Left ventricle myocardium superior (tissue), 1 donor: Measurements from ENCODE around the gene LTBP2. TPM values are rescaled to one million over a fixed set of nuclear protein-coding genes. Genes with fewer than 3 reads are reported as not detected.

Experiments used
- ATAC-seq: fragments of 200-7000 bp; cut with Tn5 transposase; one replicate; pipeline ENCODE4 v1.9.1; 2020; ENCODE audit warnings: mild to moderate bottlenecking, moderate library complexity
- DNase-seq: peaks from one replicate; pipeline ENCODE4 v3.0.0-alpha.2; 2020
- intact Hi-C: fragments of 100-400 bp; cut with micrococcal nuclease; formaldehyde crosslinking; loops from one replicate; pipeline ENCODE4 v1.11.0; 2022
- total RNA-seq: library from RNA; stranded (reverse); fragmentation: NEBNext Ultra II Directional; extraction: Animal tissue kit (Norgen Biotek cat#: 25700); gene quantifications from one replicate; pipeline ENCODE4 v1.2.1, GENCODE V29; 2021
- donor health status: DM: no; HTN: yes; CAD: no; lungs with severe emphysema.

LTBP2 gene
- total RNA-seq, 1 donor from 2014 or later = 16.0 TPM

- intact Hi-C loops = no loop called here
- ATAC-seq (no peak), DNase-seq (no peak)
Observed at GRCh38 chr14:74522740-74523139, 89.3 kb downstream of the LTBP2 start.

- ATAC-seq = no peak
Observed at GRCh38 chr14:74521756-74522155, 90.3 kb downstream of the LTBP2 start.

GRCh38 chr14:74519316-74520074, 92.5 kb downstream of the LTBP2 start:
- no peak for DNase-seq
- intact Hi-C loops = no loop called here
- no peak for ATAC-seq

More at GRCh38 chr14:74521756-74522155, 90.3 kb downstream of the LTBP2 start:
- no peak for DNase-seq
- intact Hi-C loops = no loop called here

- no peak for DNase-seq
- intact Hi-C loops = no loop called here
- ATAC-seq = no peak
Observed at GRCh38 chr14:74518221-74518620, 93.8 kb downstream of the LTBP2 start.

GRCh38 chr14:74517731-74518130, 94.3 kb downstream of the LTBP2 start:
- no peak for DNase-seq
- intact Hi-C loops = no loop called here
- no peak for ATAC-seq

- ATAC-seq = no peak
- intact Hi-C loops = no loop called here
- no peak for DNase-seq
Observed at GRCh38 chr14:74516451-74517160, 95.4 kb downstream of the LTBP2 start.

- DNase-seq (no peak), ATAC-seq (no peak)
- intact Hi-C loops = no loop called here
Observed at GRCh38 chr14:74515891-74516412, 96.1 kb downstream of the LTBP2 start.

GRCh38 chr14:74514471-74514941, 97.5 kb downstream of the LTBP2 start:
- ATAC-seq (no peak), DNase-seq (no peak)
- intact Hi-C loops = no loop called here

- intact Hi-C loops = no loop called here
- DNase-seq = no peak
- ATAC-seq = no peak
Observed at GRCh38 chr14:74511966-74512830, 99.8 kb downstream of the LTBP2 start.

- DNase-seq (no peak), ATAC-seq (no peak)
- intact Hi-C loops = no loop called here
Observed at GRCh38 chr14:74510959-74511409, 101.1 kb downstream of the LTBP2 start.

- no peak for DNase-seq
- no peak for ATAC-seq
- intact Hi-C loops = no loop called here
Observed at GRCh38 chr14:74510223-74510931, 101.7 kb downstream of the LTBP2 start.

- ATAC-seq = no peak
- no peak for DNase-seq
- intact Hi-C loops = no loop called here
Observed at GRCh38 chr14:74509587-74510222, 102.3 kb downstream of the LTBP2 start.

GRCh38 chr14:74508844-74509428, 103.1 kb downstream of the LTBP2 start:
- DNase-seq = no peak
- intact Hi-C loops = no loop called here

GRCh38 chr14:74508292-74508731, 103.7 kb downstream of the LTBP2 start:
- intact Hi-C loops = no loop called here
- no peak for ATAC-seq
- DNase-seq = no peak

More at GRCh38 chr14:74508844-74509428, 103.1 kb downstream of the LTBP2 start:
- ATAC-seq = no peak

- no peak for ATAC-seq
- intact Hi-C loops = no loop called here
- no peak for DNase-seq
Observed at GRCh38 chr14:74507840-74508239, 104.2 kb downstream of the LTBP2 start.

- no peak for DNase-seq
- intact Hi-C loops = no loop called here
- peak; percentile 7 for ATAC-seq
Observed at GRCh38 chr14:74507085-74507484, 105.0 kb downstream of the LTBP2 start.

- intact Hi-C loops = no loop called here
- ATAC-seq (no peak), DNase-seq (no peak)
Observed at GRCh38 chr14:74506411-74506851, 105.6 kb downstream of the LTBP2 start.

GRCh38 chr14:74505831-74506230, 106.2 kb downstream of the LTBP2 start:
- ATAC-seq = no peak
- DNase-seq = no peak
- intact Hi-C loops = no loop called here
